GM21528 (cell line): ENCODE measurements around the gene NDEL1.

Source experiments
- ATAC-seq: cut with Tn5 transposase; IDR thresholded peaks from one replicate; pipeline ENCODE4 v1.9.1; 2021; ENCODE audit warnings: mild to moderate bottlenecking, moderate library complexity; ENCODE audit not compliant: unreplicated experiment, low FRiP score

Gene NDEL1

DNA sequence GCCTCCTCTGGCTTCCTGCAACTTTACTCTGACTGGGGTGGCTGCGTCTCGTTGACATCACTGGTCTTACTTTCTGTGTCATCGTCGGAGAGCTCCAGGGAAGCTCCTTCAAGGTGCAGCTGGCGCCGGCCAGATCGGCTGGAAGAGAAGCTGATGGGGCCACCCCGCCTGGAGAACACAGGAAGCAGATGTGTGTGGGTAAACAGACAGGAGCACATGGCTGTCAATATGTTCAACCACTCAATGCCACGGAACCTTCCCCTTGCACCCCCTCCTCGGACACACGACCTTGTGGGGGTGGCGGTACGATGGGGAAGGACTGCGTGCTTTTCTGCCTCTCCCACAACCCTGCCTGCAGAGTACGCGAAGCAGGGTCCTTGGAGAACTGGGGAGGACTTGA lies 40.1 kb downstream of the NDEL1 start:
- ATAC-seq, result no peak

DNA sequence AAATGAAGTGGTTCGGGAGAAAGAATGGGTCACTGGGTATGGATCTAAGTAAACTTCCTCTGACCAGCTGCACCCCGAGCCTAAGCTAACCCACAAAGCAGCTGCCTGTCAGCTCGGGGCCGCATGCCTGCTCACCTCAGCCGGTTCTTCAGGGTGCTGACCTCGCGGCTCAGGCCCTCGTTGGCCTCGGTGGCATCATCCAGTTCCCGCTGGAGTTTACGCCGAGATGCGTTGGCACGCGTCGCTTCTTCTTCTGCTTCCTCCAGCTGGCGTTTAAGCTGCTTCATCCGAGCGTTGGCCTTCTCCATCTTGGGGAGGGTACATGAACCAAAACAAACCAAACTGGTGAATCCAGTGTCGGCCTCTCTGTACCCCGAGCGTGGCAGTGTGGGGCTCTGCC lies 41.1 kb downstream of the NDEL1 start:
- no peak for ATAC-seq

DNA sequence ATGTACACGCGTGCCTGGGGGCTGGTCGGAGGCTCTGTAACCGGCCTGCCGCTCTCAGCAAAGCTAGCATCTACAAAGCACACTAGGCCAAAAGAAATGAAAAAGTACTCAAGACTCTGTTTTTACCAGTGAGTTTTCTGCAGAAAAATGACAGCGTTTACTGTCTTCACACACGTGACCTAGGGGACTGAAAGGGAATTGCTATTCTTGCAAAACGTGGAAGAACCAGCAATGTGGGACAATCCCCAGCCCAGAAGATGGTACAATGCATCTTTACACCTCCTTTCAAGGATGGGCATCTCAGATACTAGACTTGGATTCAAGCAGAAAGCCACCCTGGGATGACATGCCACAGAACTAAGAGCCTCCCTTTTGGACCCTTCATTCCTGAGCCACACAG lies 41.5 kb downstream of the NDEL1 start:
- ATAC-seq, result no peak

DNA sequence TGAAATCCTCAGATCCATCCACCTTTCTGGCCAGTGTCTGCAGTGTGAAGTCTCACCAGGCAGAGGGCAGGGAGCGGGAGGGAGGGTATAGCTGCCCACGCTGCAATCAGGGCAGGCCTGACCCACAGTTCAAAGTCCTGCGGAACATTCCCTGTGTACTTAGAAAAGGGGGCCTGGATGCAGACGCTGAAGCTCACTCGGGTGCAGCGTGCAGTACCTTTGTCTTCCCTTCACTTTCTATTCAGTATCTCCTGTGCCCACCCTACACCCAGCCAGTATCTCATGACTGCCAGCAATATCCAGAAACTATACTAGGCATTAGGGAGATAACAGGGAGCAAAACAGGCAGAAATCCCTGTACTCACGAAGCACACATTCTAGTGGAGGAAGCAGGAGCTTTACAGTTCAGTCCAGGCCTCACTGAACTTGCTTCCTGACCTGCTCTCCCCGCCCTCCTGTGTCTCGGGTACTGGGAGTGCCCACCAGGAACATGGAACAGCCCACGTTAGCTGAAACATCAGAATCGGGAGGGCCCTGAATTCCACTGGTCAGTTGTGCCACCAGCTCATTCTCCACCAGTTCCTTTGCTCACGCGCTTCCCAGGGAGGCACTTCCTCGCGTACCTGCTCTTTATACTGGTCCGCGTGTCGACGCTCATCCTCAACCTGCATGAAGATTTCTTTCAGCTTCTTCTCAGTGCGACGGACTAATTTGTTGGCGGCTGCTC lies 42.2 kb downstream of the NDEL1 start:
- no peak for ATAC-seq

DNA sequence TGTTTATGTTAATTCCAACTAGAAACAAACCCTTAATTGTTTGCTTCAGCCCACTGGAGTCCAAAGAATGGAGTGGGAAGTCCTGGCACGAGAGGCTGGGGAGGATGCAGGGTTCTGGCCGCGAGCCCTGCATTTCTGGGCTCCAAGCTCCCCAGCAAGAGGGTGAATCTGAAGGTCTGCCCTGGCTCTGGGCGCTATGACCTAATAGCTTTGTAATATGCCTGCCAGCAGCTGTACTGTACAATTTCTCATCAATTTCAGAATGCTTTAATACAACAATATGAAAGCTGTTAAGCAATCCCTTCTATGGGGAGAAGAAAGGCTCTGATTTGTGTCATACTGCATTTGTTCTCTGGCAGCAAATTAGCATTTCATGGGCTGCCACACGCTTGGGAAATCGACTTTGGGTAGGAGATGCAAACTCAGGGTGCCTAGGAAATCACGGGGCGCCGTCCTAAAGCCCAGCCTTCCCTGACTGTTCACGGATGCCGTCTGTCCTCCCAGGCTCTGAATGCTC lies 43.8 kb downstream of the NDEL1 start:
- ATAC-seq, result no peak

DNA sequence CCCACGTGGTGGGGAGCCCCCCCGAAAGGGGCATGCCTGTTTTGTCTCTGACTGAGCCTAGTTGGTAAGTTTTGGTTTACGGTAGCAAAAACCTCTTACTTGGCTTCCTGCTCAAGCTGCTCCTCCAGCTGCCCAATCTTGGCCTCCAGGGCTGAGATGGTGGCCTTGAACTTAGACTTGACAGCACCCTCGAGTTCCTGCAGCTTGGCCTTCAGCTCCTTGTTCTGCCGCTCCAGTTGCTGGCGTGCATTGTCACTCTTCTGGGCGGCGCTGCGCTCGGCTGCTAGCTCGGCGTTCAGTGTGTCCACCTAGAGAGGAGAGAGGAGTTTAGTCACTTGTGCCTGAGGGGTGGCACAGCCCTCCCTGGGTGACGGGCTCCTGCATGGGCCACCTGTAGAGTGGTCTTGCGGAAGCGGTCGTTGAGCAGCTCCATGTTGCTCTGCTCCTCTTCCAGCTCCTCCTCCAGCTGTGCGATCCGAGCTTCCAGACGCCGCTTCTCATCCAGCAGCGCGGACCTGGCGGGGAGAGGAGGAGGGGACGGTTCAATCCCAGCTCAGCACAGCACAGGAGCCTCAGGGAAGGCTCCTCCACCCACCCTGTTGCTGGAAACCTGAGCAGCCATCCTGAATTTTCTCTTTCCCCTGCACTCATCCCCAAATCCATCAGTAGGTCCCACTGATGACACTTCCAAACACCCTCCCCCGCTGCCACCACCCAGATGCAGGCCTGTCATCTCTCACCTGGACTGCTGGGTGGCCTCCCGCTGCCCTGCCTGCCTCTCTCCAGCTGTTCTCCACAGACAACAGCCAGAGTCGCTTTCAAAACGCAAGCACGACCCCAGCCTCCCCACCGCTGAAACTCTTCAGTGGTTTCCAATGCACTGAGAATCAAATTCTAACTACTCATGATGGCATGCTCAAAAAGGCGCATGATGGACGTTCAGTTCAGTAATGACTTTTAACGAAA lies 44.6 kb downstream of the NDEL1 start:
- ATAC-seq, result no peak

DNA sequence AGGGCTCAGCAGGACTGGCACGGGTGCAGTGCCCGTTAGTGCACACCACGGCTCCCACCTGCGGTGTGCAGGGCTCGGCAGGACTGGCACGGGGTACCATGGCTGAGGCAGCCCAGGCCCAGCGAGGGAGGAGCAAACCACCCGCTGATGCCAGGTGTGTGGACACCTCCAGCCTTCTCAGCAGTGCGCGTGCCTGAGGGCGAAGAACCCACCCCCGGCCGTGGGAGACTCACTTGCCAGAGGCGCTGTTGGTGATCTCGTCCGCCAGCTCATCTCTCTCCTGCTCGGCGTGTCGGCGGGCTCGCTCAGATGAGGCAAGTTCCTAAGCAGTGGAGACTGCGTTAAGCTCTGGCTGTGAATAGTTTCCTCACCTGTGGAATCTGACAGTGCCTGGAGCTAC lies 45.4 kb downstream of the NDEL1 start:
- no peak for ATAC-seq

DNA sequence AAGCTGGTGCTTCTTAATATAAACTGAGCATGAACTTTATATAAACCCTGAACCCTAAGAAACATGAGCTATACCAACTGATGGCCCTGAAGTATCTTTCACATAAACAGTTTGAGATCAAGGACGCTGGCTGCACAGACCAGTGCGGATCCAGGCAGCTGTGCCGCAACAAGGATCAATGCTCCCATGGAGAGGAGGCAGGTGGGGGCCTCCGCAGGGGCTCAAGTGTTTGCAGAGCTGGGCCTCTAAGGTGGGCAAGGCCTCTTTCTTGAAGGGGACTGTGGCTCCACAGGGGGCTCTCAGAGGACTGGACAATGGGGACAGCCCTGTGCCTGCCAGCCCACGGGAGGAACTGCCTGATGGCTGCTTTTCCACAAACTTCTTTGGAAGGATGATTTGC lies 46.0 kb downstream of the NDEL1 start:
- no peak for ATAC-seq

DNA sequence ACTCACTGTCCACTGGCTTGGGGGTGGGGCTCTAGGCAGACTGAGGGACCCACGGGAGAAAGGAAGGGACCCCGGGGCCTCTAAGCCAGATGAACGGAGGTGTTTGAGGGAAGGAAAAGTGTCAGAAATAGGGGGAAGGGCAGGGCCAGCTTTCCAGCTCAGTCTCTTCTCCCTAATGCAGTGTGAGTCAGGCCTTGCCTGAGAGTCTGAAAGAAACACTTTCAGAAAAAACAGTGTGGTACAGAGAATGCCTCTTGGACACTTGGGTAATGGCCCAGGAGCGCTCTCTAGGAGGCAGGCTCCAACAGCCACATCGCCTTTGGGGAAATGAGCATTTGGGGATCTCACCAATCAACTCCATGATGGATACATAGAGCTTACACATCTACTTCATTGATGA lies 46.9 kb downstream of the NDEL1 start:
- no peak for ATAC-seq

DNA sequence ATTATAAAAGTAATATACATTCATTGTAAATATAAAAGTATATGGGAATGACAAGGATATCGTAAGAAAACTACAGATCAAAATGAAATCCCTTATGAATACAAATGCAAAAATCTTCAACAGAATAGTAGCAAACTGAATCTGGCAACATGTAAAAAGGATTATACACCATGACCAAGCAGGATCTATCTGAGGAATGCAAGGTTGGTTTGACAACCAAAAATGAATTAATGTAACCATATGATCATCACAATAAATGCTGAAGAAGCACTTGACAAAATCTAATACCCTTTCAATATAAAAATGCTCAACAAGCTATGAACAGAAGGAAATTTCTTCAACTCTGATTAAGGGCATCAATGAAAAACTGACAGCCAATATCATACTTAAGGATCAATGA lies 48.8 kb downstream of the NDEL1 start:
- no peak for ATAC-seq

DNA sequence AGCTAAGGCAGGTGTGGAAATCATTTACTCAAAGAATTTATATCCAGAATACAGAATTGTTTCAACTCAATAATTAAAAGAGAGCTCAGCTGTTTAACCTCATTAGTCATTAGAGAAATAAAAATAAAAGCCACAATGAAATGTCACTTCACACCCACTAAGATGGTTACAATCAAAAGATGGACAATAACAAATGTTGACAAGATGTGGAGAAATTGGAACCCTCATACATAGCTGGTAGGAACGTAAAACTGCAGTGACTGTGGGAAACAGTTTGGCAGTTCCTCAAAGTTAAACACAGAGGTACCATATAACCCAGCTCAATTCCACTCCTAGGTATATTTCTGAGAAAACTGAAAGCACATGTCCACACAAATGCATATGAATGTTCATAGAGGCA lies 49.8 kb downstream of the NDEL1 start:
- ATAC-seq, result no peak

DNA sequence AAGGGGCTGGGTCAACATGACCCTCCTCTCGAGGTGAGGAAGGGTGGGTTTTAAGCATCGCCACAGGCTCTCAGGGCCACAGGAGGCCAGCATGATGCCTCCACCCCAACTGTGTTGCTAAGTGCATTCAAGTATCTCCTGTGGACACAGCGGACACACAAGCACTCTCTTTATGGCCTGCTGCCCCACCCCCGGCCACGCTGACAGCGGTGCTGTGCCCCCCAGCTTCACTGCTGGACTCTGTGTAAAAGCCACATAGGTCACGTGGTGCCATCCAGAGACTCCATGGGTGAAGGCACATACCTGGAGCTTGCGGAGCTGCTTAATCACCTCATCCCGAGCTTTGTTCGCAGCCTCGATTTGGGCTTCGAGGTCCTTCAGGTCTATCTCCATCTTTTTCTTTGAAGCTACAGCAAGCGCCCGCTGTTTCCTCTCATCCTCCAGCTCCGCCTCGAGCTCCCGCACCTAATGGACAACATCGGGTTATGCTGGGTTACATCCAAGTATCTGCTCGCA lies 51.5 kb downstream of the NDEL1 start:
- no peak for ATAC-seq

DNA sequence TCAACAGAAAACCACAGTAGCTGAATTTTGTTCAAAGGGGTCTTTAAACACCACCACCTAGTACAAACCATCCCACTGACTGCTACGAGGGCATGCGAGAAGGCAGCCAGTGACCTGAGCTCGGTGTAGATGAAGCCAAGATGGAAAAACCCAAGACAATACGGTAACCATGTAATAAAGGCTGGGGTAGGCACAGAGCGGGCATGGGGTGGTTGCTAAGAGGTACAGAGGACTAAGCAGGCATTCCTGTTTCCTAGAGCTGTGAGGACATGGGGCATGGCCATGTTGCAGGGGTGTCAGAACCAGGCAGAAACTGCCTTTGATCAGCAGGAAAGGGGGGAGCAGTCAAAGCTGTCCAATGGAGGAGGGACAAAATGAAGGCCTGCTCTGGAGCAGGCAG lies 52.1 kb downstream of the NDEL1 start:
- ATAC-seq, result no peak

DNA sequence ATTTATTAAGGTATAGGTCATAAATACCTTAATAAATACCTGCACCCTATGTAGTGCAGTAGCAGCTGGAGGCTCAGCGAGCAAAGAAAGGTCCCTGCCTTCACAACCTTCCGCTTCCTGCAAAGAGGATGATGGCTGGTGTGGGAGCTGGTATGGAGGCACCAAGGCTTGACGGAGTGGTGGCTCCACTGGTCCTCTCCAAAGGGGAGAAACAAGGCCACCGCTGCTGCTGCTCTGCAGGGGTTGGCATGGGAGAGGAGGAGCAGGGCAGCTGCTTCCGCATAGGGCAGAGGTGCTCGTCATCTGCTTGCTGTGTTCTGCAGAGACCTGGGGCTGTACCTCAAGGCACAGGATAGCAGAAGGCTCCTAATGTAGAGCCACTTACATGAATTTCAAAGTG lies 52.8 kb downstream of the NDEL1 start:
- ATAC-seq, result no peak

DNA sequence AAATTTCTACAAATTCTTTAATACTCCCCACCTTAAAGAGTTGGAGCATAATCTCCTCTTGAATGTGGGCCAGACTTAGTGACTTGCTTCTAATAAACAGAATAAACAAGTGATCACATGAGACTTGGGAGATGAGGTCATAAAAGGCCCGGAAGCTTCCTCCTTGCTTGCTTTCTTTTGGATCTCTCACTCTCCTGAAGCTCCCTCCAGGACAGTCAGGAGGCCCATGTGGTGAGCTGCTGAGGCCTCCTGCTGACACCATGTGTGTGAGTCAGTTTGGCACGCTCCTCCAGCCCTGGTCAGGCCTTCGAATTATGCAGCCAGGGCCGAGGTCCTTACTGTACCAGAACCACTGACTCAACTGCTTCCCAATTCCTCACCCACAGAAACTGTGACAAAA lies 53.2 kb downstream of the NDEL1 start:
- no peak for ATAC-seq

DNA sequence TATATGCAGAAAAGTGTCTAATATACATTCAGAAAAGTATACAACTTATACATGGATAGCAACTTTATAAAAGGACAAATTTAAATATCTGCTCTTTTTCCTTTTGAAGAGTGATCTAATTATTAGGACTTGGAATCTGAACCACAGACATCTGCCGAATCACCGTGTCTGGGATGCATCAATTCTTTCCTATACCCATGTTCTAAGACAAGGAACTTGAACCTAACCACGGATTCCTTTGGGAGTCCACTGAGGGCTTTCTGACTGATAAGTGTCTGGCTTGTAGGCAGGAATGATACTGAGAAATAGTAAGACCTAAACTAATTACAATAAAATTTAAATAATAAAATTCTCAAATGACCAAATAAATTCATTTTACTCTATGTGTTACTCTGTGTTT lies 54.2 kb downstream of the NDEL1 start:
- no peak for ATAC-seq

DNA sequence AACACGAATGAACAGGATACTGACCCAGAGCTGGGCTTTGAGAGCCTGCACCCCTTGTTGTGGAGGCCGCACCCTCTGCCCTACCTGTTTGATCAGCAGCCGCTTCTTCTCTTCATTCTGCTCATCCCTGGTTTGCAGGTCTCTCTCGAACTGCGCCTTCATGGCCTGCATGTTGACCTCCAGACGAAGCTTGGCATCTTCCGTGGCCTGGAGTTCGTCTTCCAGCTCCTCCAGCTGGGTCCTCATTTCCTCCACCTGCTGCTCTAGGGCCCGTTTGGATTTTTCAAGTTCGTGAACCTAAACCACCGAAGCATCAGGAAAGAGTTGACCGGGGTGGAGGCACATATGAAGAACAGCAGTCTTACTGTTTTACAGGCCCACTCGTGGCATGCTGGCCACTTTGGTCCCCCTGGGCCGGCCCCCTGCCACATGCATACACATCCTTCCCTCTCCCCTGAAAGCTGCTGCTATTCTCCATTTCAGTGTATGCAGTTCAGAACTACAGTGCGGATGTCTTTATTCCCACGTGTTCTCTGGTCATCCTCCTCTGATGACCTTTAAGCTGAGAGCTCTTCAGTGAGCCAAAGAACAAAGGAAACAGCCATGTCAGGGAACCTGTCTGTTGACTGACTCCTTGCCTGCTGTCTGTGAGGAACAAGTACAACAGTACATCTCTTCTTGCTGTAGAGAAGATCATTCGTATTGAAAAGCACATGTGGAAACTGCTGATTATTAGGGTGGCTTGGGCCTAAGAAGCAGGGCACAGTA lies 54.8 kb downstream of the NDEL1 start:
- no peak for ATAC-seq

DNA sequence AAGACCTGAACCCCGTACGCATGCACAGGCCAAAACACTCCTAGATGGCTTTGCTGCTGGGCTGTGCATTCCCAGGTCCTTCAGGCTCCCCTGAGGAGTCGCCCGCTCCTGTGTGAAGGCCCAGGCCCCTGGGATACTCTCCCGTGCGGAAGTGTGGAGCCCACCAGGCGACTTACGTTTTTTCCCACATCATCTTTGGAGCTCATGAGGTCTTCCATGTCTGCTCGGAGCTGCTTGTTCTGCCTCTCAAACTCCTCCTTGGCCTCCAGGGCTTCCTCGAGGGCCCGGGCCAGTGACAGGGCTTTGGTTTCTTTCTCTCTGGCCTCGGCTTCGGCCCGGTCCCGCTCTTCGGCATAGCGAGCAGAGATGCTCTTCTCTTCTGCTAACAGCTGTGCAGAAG lies 56.4 kb downstream of the NDEL1 start:
- no peak for ATAC-seq

DNA sequence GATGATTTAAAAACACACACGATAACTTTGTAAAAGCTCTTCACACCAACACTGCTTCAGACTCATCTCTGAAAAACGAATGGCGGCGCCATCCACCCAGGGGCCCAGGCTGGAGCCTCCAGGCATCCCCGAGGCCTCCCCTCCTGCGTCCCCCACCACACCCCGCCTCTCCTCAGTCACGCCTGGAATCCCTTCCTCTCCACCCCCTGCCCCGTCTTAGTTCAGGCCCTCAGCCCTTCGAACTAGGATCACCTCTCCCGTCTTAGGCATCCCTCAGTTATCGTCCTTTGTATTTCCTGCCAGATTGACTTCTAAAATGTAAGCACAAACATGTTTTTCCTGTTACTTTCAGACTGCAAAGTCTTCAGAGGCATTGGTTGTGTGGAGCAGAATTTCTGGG lies 58.3 kb downstream of the NDEL1 start:
- no peak for ATAC-seq

DNA sequence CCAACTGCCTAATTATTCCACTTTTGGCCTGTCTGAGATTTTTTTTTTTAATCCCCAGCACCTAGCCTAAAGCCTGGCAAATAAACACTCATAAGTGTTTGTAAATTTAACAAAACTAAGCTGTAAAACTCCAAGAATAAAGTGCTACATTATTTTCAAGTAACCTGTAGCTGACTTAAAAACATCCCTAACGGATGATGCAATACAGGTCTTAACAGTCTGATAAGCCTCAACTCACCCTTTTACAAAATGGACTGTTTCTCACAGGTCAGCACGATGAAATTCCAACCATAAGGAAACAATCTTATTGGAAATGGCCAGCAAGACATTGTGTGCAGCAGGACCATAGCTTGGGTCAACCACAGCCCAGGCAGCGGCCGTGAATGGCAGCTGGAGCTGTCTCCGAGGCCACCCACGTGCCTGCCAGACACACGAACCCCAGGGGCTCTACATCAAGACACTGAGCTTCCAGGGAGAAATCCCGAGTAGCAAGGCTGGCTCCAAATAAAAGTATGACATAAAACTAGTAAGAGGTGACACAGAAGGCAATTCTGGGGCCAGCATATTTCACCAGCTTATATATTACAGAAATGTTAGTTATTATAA lies 58.9 kb downstream of the NDEL1 start:
- no peak for ATAC-seq
